ENCODE data around the gene NCAPD2. TPM values are rescaled to one million over a fixed set of nuclear protein-coding genes. Genes with fewer than 3 reads are reported as not detected.

The NCAPD2 gene
- total RNA-seq, 1 donor from 2014 or later, result 32.0 TPM

DNA sequence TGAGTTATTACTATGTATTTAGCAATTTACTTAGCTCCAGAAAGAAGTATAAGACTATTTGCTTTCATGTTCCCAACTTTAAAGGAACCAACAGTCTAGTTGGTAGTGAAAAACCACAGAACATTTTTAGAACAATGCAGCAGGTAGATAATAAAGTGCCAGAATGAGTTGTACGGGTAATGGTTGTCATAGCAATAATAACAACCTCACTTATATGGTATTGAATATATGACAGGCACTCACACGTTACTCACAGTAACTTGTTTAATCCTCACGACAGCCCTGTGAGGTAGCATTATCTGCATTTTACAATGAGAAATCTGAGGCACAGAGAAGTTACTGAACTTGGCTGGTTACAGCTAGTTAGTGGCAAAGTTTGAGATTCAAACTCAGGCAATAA, 29.8 kb downstream of the NCAPD2 start:
- no peak for DNase-seq
- H3K4me3 ChIP-seq, result no peak overlapping the region
- ATAC-seq, result no peak
- no peaks in the 10 kb centered on the region for H3K9me3 ChIP-seq
- H3K27me3 ChIP-seq (ENCODE audit: low read depth), result no peaks in the 10 kb centered on the region
- intact Hi-C loops (cut with DNase I), result no loop called here
- H3K36me3 ChIP-seq, result peaks cover 98% of the 10 kb centered on the region
- H3K27ac ChIP-seq, result no peak overlapping the region
- H3K4me1 ChIP-seq, result no peaks in the 10 kb centered on the region
- TF ChIP-seq, protein P1, sequence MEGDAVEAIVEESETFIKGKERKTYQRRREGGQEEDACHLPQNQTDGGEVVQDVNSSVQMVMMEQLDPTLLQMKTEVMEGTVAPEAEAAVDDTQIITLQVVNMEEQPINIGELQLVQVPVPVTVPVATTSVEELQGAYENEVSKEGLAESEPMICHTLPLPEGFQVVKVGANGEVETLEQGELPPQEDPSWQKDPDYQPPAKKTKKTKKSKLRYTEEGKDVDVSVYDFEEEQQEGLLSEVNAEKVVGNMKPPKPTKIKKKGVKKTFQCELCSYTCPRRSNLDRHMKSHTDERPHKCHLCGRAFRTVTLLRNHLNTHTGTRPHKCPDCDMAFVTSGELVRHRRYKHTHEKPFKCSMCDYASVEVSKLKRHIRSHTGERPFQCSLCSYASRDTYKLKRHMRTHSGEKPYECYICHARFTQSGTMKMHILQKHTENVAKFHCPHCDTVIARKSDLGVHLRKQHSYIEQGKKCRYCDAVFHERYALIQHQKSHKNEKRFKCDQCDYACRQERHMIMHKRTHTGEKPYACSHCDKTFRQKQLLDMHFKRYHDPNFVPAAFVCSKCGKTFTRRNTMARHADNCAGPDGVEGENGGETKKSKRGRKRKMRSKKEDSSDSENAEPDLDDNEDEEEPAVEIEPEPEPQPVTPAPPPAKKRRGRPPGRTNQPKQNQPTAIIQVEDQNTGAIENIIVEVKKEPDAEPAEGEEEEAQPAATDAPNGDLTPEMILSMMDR (IDR thresholded peaks at IDR 0.05), result no peak

DNA sequence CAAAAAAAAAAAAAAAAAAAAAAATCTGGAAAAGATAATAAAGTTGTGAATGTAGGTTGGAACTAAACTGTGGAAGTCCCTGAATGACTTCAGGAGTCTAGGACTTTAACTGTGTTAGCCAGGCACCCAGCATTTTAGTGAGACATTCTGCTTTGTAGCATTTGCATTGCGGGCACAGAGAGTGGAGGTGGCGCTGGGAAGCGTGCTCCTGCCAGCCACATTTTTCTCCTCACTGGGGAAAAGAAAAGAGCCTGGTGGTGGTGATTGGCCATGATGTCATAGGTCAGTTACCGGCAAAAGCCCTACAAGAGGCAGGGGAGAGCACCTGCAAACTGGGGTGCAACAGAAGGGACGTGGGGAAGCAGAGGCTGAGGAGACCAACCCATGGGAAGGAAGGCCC, 30.7 kb downstream of the NCAPD2 start:
- no peaks in the 10 kb centered on the region for H3K9me3 ChIP-seq
- H3K36me3 ChIP-seq, result peaks cover 98% of the 10 kb centered on the region
- no peak overlapping the region for H3K27ac ChIP-seq
- DNase-seq (no peak), ATAC-seq (no peak)
- no peak overlapping the region for H3K4me3 ChIP-seq
- no peaks in the 10 kb centered on the region for H3K27me3 ChIP-seq (ENCODE audit: low read depth)
- intact Hi-C loops (cut with DNase I), result no loop called here
- TF ChIP-seq, protein P1 (IDR thresholded peaks at IDR 0.05), result no peak
- no peaks in the 10 kb centered on the region for H3K4me1 ChIP-seq

DNA sequence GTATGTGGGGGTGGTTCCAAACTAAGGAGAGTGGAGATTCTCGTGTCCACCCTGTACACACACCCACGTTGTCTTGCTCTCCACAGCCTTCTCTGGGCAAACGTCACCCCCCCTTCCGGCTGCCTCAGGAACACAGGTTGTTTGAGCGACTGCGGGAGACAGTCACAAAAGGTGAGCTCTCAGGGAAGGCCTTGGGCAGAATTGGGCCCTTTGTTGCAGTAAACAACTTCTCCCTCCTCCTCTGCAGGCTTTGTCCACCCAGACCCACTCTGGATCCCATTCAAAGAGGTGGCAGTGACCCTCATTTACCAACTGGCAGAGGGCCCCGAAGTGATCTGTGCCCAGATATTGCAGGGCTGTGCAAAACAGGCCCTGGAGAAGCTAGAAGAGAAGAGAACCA, 32.3 kb downstream of the NCAPD2 start:
- no peak for DNase-seq
- intact Hi-C loops (cut with DNase I), result no loop called here

DNA sequence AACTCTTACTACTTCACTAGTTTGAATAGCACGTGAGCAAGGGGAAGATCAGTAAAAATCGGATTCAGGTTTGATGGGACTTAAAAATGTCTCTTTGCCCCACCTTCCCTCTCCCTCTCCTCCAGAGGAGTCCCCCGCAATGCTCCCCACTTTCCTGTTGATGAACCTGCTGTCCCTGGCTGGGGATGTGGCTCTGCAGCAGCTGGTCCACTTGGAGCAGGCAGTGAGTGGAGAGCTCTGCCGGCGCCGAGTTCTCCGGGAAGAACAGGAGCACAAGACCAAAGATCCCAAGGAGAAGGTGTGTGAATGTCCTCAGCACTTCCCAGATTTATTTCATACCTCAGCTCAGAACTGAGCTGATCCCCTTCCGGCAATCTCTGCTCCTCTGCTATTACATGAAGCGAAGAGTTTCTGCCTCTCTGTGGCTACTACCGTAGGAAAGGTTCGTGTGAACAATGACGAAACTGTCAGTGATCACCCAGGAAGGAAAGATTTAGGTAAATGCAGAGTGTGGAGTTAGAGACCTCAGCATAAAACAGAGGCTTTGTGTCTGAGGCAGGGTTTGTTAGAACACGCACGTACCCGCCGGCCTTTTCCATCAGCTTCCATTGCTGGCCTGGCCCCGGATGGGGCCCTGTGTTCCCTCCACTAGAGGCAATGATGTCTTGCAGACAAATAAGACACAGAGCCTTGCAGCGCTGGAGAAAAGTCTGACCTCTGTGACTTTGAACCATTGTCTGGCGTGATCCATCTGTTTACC, 33.0 kb downstream of the NCAPD2 start:
- intact Hi-C loops (cut with DNase I), result no loop called here
- no peak overlapping the region for H3K4me3 ChIP-seq
- no peak overlapping the region for H3K27ac ChIP-seq
- DNase-seq (no peak), ATAC-seq (no peak)
- H3K36me3 ChIP-seq, result peaks cover 98% of the 10 kb centered on the region
- H3K9me3 ChIP-seq, result no peaks in the 10 kb centered on the region
- no peaks in the 10 kb centered on the region for H3K27me3 ChIP-seq (ENCODE audit: low read depth)
- TF ChIP-seq, protein P1 (IDR thresholded peaks at IDR 0.05), result no peak
- peaks cover 1% of the 10 kb centered on the region for H3K4me1 ChIP-seq

More for the DNA sequence above, 32.3 kb downstream of the NCAPD2 start:
- no peak for ATAC-seq
- Histone ChIP-seq H3K4me1 (no peaks in the 10 kb centered on the region), H3K27ac (no peak overlapping the region), H3K27me3 (ENCODE audit: low read depth) (no peaks in the 10 kb centered on the region), H3K36me3 (peaks cover 100% of the 10 kb centered on the region), H3K4me3 (no peak overlapping the region), H3K9me3 (no peaks in the 10 kb centered on the region)
- TF ChIP-seq, protein P1 (IDR thresholded peaks at IDR 0.05), result no peak

DNA sequence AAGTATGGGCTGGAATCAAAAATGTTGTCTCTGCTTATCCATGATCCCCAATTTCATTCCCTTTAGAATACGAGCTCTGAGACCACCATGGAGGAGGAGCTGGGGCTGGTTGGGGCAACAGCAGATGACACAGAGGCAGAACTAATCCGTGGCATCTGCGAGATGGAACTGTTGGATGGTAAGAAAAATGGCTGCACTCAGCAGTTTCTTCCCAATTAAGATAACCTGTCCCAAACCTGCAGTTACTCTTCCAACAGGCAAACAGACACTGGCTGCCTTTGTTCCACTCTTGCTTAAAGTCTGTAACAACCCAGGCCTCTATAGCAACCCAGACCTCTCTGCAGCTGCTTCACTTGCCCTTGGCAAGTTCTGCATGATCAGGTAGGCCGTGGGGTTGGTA, 33.8 kb downstream of the NCAPD2 start:
- peaks cover 9% of the 10 kb centered on the region for H3K4me1 ChIP-seq
- peaks cover 90% of the 10 kb centered on the region for H3K36me3 ChIP-seq
- no peak for ATAC-seq
- H3K4me3 ChIP-seq, result no peak overlapping the region
- no peak for DNase-seq
- intact Hi-C loops (cut with DNase I), result no loop called here
- H3K9me3 ChIP-seq, result no peaks in the 10 kb centered on the region
- TF ChIP-seq, protein P1 (IDR thresholded peaks at IDR 0.05), result no peak
- H3K27me3 ChIP-seq (ENCODE audit: low read depth), result no peaks in the 10 kb centered on the region
- no peak overlapping the region for H3K27ac ChIP-seq
